A549 (cell line): Measurements from ENCODE around the gene GINS1. TPM values are rescaled to one million over a fixed set of nuclear protein-coding genes. Genes with fewer than 3 reads are reported as not detected.
A peak's percentile ranks its signal among the peaks of the same experiment; 100 is the strongest.

Source experiments
- ATAC-seq, 2 experiments: fragments of 200-7000 bp in 1 of 2; fragments of >200 bp in 1 of 2; cut with Nextera tagmentation in 1 of 2; cut with Tn5 transposase in 1 of 2; 3 replicates each; pipeline versions ENCODE4 v1.8.0 to v1.9.1; 2018 to 2020; ENCODE audit warnings: mild to moderate bottlenecking in 1 of 2, moderate library complexity in 1 of 2
- CTCF ChIA-PET: fragments of 300-600 bp; sonication (Branson Sonifier 250); formaldehyde crosslinking; extraction: SDS; loops from one replicate; lab custom pipeline; 2021; ENCODE audit warnings: antibody characterized with exemption, inconsistent platforms; lab: Yijun Ruan, JAX
- POLR2A ChIA-PET: fragments of 350-600 bp; formaldehyde crosslinking; extraction: SDS; loops from one replicate; lab custom pipeline; 2021; ENCODE audit warnings: antibody characterized with exemption, inconsistent platforms; lab: Yijun Ruan, JAX
- DNase-seq, 2 experiments: peaks; one replicate each; pipeline versions ENCODE4 v3.0.0 to v3.0.0-alpha.2; 2011 to 2016; ENCODE audit warnings: low read depth in 1 of 2, low spot score in 1 of 2
- FAIRE-seq: peaks from 2 replicates; lab custom pipeline; 2011; peaks lifted over from hg19 to GRCh38; lab: Jason Lieb, UNC
- H3K27ac ChIP-seq, 2 experiments: fragments of >200 bp; sonication (Bioruptor Twin); formaldehyde crosslinking; 3 replicates each; pipeline ENCODE4 v1.5.1; 2016 to 2017
- H3K4me1 ChIP-seq: fragments of >200 bp; sonication (Bioruptor Twin); formaldehyde crosslinking; 3 replicates; pipeline ENCODE4 v1.6.1; 2016
- H3K4me2 ChIP-seq: fragments of >200 bp; sonication (Bioruptor Twin); formaldehyde crosslinking; 3 replicates; pipeline ENCODE4 v1.6.1; 2016
- H3K4me3 ChIP-seq: fragments of >200 bp; sonication (Bioruptor Twin); formaldehyde crosslinking; 3 replicates; pipeline ENCODE4 v1.5.1; 2016
- H3K9me3 ChIP-seq: fragments of >200 bp; sonication (Bioruptor Twin); formaldehyde crosslinking; 3 replicates; pipeline ENCODE4 v1.6.1; 2016
- BHLHE40 ChIP-seq: IDR thresholded peaks from 2 replicates; pipeline ENCODE4 v1.6.1; 2012; ENCODE audit warnings: low read depth, low read length, inconsistent platforms
- CBX8 ChIP-seq: fragments of 200-600 bp; sonication (generic); IDR thresholded peaks from 2 replicates; pipeline ENCODE4 v1.6.1; 2016
- CHD4 ChIP-seq: fragments of 200-600 bp; sonication (generic); IDR thresholded peaks from 2 replicates; pipeline ENCODE4 v1.6.1; 2016; ENCODE audit warnings: antibody characterized with exemption, mild to moderate bottlenecking, borderline replicate concordance
- E2F6 ChIP-seq: IDR thresholded peaks from 2 replicates; pipeline ENCODE4 v1.6.1; 2012; ENCODE audit warnings: low read depth, borderline replicate concordance
- EHF ChIP-seq: fragments of 250-450 bp; sonication (Bioruptor Pico); IDR thresholded peaks from 2 replicates; pipeline ENCODE4 v1.5.0; 2020; ENCODE audit warnings: mild to moderate bottlenecking
- EHMT2 ChIP-seq: fragments of 200-600 bp; sonication (generic); IDR thresholded peaks from 2 replicates; pipeline ENCODE4 v1.6.1; 2016; ENCODE audit warnings: antibody characterized with exemption, low read depth, mild to moderate bottlenecking, moderate library complexity
- ELK1 ChIP-seq: fragments of 150-350 bp; IDR thresholded peaks from 2 replicates; pipeline ENCODE4 v1.6.1; 2014; ENCODE audit warnings: low read depth, mild to moderate bottlenecking, low read length
- FOXS1 ChIP-seq: fragments of 250-450 bp; sonication (Bioruptor Pico); IDR thresholded peaks from 2 replicates; pipeline ENCODE4 v1.5.0; 2020; ENCODE audit warnings: mild to moderate bottlenecking, moderate library complexity
- HDAC2 ChIP-seq: fragments of 200-600 bp; sonication (generic); IDR thresholded peaks from 2 replicates; pipeline ENCODE4 v1.6.1; 2016
- HOXB13 ChIP-seq: fragments of 250-450 bp; sonication (Bioruptor Pico); IDR thresholded peaks from 2 replicates; pipeline ENCODE4 v1.5.0; 2020; ENCODE audit warnings: low read depth, mild to moderate bottlenecking, moderate library complexity
- JUN ChIP-seq, 2 experiments: fragments of >200 bp; sonication (Bioruptor Twin); formaldehyde crosslinking; IDR thresholded peaks; 2 replicates in 1 of 2; 3 replicates in 1 of 2; pipeline ENCODE4 v1.6.1; 2016 to 2017
- KDM5A ChIP-seq: fragments of 200-600 bp; sonication (generic); IDR thresholded peaks from 2 replicates; pipeline ENCODE4 v1.6.1; 2016; ENCODE audit warnings: antibody characterized with exemption, mild to moderate bottlenecking
- MAFK ChIP-seq: fragments of 450-650 bp; IDR thresholded peaks from 2 replicates; pipeline ENCODE4 v1.6.1; 2014; ENCODE audit not compliant: partially characterized antibody
- MAX ChIP-seq: IDR thresholded peaks from 2 replicates; pipeline ENCODE4 v1.6.1; 2012
- MYC ChIP-seq: IDR thresholded peaks from 2 replicates; pipeline ENCODE4 v1.6.1; 2012; ENCODE audit warnings: mild to moderate bottlenecking, inconsistent platforms, low read length, improper control_type of control experiment, borderline replicate concordance
- NFE2L2 ChIP-seq: fragments of 150-350 bp; conservative IDR thresholded peaks from 2 replicates; pipeline ENCODE4 v1.6.1; 2014; ENCODE audit warnings: low read length
- NR3C1 ChIP-seq: fragments of >200 bp; sonication (Bioruptor Twin); formaldehyde crosslinking; IDR thresholded peaks from 3 replicates; pipeline ENCODE4 v1.6.1; 2017
- PBX3 ChIP-seq: IDR thresholded peaks from 2 replicates; pipeline ENCODE4 v1.6.1; 2012
- POLR2A ChIP-seq: IDR thresholded peaks from 2 replicates; pipeline ENCODE4 v1.6.1; 2012; ENCODE audit warnings: mild to moderate bottlenecking, low read length
- RARB ChIP-seq: fragments of 250-450 bp; sonication (Bioruptor Pico); IDR thresholded peaks from 2 replicates; pipeline ENCODE4 v1.8.0; 2021; ENCODE audit warnings: mild to moderate bottlenecking, moderate library complexity
- RCOR1 ChIP-seq: fragments of 150-350 bp; IDR thresholded peaks from 2 replicates; pipeline ENCODE4 v1.6.1; 2014; ENCODE audit warnings: antibody characterized with exemption, low read length, low read depth
- RNF2 ChIP-seq: fragments of 200-600 bp; sonication (generic); IDR thresholded peaks from 2 replicates; pipeline ENCODE4 v1.6.1; 2016; ENCODE audit warnings: low read depth, mild to moderate bottlenecking, antibody characterized with exemption, moderate library complexity, borderline replicate concordance
- SMC3 ChIP-seq: fragments of >200 bp; sonication (Bioruptor Twin); formaldehyde crosslinking; IDR thresholded peaks from 3 replicates; pipeline ENCODE4 v1.6.1; 2018; ENCODE audit warnings: inconsistent platforms
- SREBF2 ChIP-seq: fragments of 450-650 bp; IDR thresholded peaks from 2 replicates; pipeline ENCODE4 v1.6.1; 2014; ENCODE audit warnings: mild to moderate bottlenecking, moderate library complexity
- TFCP2L1 ChIP-seq: fragments of 250-450 bp; sonication (Bioruptor Pico); IDR thresholded peaks from 2 replicates; pipeline ENCODE4 v1.5.0; 2021; ENCODE audit warnings: mild to moderate bottlenecking
- USF2 ChIP-seq: fragments of 450-650 bp; IDR thresholded peaks from 2 replicates; pipeline ENCODE4 v1.6.1; 2014; ENCODE audit warnings: antibody characterized with exemption
- WGBS: methylation state at CpG from one replicate; pipeline ENCODE4 v1.1.6; 2017; ENCODE audit errors: missing lambda C conversion rate; 5-methylcytosine and 5-hydroxymethylcytosine counted together
- polyA minus RNA-seq: library from RNA; depleted of rRNA, polyadenylated mRNA; stranded (reverse); fragments of >200 nt; gene quantifications from 2 replicates; pipeline ENCODE4 v1.2.3, GENCODE V29; 2011; rRNA and poly(A)+ RNA removed
- polyA plus RNA-seq, 4 experiments: library from polyadenylated mRNA; depleted of rRNA in 3 of 4; stranded (reverse); fragments of >200 nt; fragmentation: RNase III in 1 of 4; extraction: RNeasy Plus Mini Kit Qiagen cat#74134 plus additional on column Dnase treatment in 1 of 4; gene quantifications; 2 replicates in 3 of 4; 3 replicates in 1 of 4; pipeline ENCODE4 v1.2.3, GENCODE V29; 2011 to 2017
- TF ChIP-seq, protein P1 (sequence below): fragments of 250-450 bp; sonication (Bioruptor Pico); IDR thresholded peaks from 2 replicates; pipeline ENCODE4 v1.5.0; 2020; ENCODE audit warnings: low read depth, mild to moderate bottlenecking, moderate library complexity
- TF ChIP-seq, protein P2 (sequence below): fragments of 200-600 bp; sonication (generic); IDR thresholded peaks from 2 replicates; pipeline ENCODE4 v1.6.1; 2016; ENCODE audit warnings: antibody characterized with exemption, mild to moderate bottlenecking, moderate library complexity
- TF ChIP-seq, protein P3 (sequence below): fragments of >200 bp; sonication (Bioruptor Twin); formaldehyde crosslinking; IDR thresholded peaks from 3 replicates; pipeline ENCODE4 v1.6.1; 2016

GINS1 gene
- polyA plus RNA-seq (2011; rRNA removed), result 33.5 and 46.4 TPM in 2 replicates
- 17.7 and 19.7 TPM in 2 replicates for polyA plus RNA-seq (2012; cell fraction: cytosol; rRNA removed)
- 7.6 and 19.9 TPM in 2 replicates for polyA plus RNA-seq (2012; cell fraction: nucleus; rRNA removed)
- 30.7 to 34.2 TPM (median 33.6 TPM) in 3 replicates for polyA plus RNA-seq (2017; fragmentation: RNase III; extraction: RNeasy Plus Mini Kit Qiagen cat#74134 plus additional on column Dnase treatment)
- polyA minus RNA-seq, result 23.7 and 28.4 TPM in 2 replicates

DNA sequence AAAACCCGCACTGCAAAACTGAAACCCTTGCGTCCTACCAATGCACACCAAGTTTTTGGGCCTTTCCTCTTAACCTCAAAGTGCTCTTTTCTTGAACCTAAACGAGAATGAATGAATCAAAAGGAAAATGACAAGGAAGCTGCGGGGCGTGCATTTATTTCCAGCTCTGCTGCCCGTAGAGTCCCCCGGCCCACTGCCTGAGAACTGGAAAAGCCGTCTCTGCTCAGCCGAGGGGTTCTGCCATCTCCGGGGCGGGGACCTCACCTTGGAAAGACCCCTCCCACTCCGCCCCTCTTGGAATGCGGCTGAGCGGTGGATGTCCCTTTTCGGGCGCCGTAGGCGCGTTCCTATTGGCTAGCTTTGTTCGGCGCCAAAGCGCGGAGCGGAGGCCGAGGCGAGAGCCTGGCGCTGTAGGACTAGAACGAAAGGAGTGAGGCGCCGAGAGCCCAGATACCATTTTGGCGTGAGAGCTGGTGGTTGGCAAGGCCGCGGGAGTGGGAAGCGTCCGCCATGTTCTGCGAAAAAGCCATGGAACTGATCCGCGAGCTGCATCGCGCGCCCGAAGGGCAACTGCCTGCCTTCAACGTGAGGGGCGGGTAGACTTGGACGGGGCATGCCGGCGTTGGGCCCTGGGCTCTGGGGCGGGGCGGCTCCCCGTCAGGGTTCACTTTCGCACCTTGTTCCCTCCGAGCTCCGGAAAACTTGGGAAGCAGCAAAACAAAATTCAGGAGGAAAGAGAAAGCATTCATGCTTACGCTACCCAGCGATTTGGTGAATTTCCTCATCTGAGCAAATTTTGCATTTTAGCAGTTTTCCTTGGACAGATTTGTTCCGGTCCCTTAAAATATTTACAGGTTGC lies at the start of gene GINS1:
Gene GINS1, plus strand, starts transcription at position 363 of the 859 bp plus-strand sequence. Its CDS starts 148 bp downstream, at position 511.
- CTCF ChIA-PET, result interaction anchor here (0.6 to 4.4 kb wide), 13 partner anchors 9 to 413 kb away, joined by 3 to 44 read pairs (median 3); no protein-coding TSS in a partner anchor
- H3K4me2 ChIP-seq, result peak within 1 kb of the TSS; percentile 93
- peak within 1 kb of the TSS; percentile 81 for H3K4me3 ChIP-seq
- H3K9me3 ChIP-seq, result peaks cover 20% of the 10 kb centered on the region
- DNase-seq (peak; percentile 96 to 98), FAIRE-seq (peak; percentile 80), ATAC-seq (peak; percentile 96 to 97)
- H3K27ac ChIP-seq, result peak within 1 kb of the TSS; percentile 85 to 90
- 2% methylated on average over 55 of the region's 56 CpGs for WGBS
- peaks cover 17% of the 10 kb centered on the region for H3K4me1 ChIP-seq
- POLR2A ChIA-PET, result interaction anchor here (0.6 to 1.3 kb wide), 9 partner anchors 8 to 415 kb away, joined by 3 to 5 read pairs (median 3); partner anchors contain the start of genes ABHD12 and APMAP
- TF ChIP-seq, protein P1, sequence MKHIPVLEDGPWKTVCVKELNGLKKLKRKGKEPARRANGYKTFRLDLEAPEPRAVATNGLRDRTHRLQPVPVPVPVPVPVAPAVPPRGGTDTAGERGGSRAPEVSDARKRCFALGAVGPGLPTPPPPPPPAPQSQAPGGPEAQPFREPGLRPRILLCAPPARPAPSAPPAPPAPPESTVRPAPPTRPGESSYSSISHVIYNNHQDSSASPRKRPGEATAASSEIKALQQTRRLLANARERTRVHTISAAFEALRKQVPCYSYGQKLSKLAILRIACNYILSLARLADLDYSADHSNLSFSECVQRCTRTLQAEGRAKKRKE (CRISPR knock-in tag), result 0 out of 2 replicates have a peak, but pooled peaks have one; percentile 36
- TF ChIP-seq SMC3 (0 out of 3 replicates have a peak, but pooled peaks have one; percentile 32), ELK1 (no peak), SREBF2 (no peak), RCOR1 (no peak), CBX8 (no peak), BHLHE40 (no peak), KDM5A (peak; percentile 94), CHD4 (no peak), E2F6 (peak; percentile 97), USF2 (0 out of 2 replicates have a peak, but pooled peaks have one; percentile 3), FOXS1 (CRISPR knock-in tag) (no peak; the same call in 1 of the 2 replicates), HDAC2 (peak; percentile 89), POLR2A (peak; percentile 67), MAFK (peak; percentile 35), EHF (CRISPR knock-in tag) (no peak), RNF2 (peak; percentile 77; the same call in 1 of the 2 replicates), RARB (no peak), NR3C1 (no peak), JUN (IDR thresholded peaks at IDR 0.05) (peak; percentile 65 to 98; a peak in 4 of 5 replicates), PBX3 (no peak), NFE2L2 (no peak), MAX (peak; percentile 98), EHMT2 (no peak), HOXB13 (CRISPR knock-in tag) (peak; percentile 52; the same call in 1 of the 2 replicates), MYC (peak; percentile 63; the same call in 1 of the 2 replicates), TFCP2L1 (peak; percentile 55; the same call in 1 of the 2 replicates)
- TF ChIP-seq, protein P2, sequence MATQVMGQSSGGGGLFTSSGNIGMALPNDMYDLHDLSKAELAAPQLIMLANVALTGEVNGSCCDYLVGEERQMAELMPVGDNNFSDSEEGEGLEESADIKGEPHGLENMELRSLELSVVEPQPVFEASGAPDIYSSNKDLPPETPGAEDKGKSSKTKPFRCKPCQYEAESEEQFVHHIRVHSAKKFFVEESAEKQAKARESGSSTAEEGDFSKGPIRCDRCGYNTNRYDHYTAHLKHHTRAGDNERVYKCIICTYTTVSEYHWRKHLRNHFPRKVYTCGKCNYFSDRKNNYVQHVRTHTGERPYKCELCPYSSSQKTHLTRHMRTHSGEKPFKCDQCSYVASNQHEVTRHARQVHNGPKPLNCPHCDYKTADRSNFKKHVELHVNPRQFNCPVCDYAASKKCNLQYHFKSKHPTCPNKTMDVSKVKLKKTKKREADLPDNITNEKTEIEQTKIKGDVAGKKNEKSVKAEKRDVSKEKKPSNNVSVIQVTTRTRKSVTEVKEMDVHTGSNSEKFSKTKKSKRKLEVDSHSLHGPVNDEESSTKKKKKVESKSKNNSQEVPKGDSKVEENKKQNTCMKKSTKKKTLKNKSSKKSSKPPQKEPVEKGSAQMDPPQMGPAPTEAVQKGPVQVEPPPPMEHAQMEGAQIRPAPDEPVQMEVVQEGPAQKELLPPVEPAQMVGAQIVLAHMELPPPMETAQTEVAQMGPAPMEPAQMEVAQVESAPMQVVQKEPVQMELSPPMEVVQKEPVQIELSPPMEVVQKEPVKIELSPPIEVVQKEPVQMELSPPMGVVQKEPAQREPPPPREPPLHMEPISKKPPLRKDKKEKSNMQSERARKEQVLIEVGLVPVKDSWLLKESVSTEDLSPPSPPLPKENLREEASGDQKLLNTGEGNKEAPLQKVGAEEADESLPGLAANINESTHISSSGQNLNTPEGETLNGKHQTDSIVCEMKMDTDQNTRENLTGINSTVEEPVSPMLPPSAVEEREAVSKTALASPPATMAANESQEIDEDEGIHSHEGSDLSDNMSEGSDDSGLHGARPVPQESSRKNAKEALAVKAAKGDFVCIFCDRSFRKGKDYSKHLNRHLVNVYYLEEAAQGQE, result peak; percentile 22; the same call in 1 of the 2 replicates
- TF ChIP-seq, protein P3, sequence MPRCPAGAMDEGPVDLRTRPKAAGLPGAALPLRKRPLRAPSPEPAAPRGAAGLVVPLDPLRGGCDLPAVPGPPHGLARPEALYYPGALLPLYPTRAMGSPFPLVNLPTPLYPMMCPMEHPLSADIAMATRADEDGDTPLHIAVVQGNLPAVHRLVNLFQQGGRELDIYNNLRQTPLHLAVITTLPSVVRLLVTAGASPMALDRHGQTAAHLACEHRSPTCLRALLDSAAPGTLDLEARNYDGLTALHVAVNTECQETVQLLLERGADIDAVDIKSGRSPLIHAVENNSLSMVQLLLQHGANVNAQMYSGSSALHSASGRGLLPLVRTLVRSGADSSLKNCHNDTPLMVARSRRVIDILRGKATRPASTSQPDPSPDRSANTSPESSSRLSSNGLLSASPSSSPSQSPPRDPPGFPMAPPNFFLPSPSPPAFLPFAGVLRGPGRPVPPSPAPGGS, result peak; percentile 75; the same call in 2 of the 3 replicates
